ENCODE measurements around the gene TLCD1.
"Not testable (repeated sequence)": the region's sequence is repeated elsewhere in the genome, so short reads cannot be mapped to it uniquely, and the experiment has no call there.

TLCD1 gene

DNA sequence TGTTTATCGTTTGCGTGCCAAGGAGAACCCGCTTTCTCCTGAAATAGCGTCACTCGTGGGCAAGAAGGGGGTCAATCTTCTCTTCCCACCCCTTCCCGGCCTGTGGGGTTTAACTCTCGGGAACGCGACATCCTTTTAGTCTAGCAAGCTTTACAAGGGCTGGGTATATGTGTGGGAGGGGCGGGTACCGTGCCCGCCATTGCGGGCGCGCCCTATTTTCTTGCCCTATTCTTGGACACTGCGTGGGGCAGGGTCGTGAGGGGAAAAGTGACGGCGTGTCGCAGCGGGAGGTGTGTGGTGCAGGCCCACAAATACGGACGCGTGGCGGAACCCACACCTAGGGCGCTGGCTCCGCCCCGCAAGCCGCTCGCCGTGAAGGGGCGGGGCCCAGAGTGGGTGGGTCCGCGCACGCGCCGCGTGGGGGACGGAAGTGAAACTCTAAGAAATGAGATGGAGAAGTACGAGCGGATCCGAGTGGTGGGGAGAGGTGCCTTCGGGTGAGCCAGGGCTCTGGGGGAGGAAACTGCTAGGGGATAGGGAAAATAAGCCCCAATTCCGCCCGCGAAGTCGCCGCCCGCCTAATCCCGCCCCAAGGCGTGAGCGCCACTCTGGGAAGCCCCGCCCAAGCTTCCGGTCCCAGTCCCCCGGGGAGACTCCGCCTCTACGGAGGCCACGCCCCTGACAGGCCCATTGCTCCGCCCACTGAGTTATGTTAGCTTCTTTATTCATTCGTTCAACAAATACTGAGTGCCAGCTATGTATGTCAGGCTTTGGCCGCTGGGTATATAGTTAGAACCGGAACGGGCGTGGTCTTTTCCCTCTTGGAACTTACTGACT, 2.5 kb upstream of the TLCD1 start, which contains the start of gene NEK8:
Gene NEK8 (plus strand): TSS at position 425 of the 837 bp plus-strand sequence. CDS start 26 bp downstream, at position 451.
- DNase-seq (ENCODE audit: low read depth) = peak; percentile 88

- DNase-seq (ENCODE audit: low read depth) = peak; percentile 88
Observed at GRCh38 chr17:28726627-28727491, 826 bp upstream of the TLCD1 start.

DNA sequence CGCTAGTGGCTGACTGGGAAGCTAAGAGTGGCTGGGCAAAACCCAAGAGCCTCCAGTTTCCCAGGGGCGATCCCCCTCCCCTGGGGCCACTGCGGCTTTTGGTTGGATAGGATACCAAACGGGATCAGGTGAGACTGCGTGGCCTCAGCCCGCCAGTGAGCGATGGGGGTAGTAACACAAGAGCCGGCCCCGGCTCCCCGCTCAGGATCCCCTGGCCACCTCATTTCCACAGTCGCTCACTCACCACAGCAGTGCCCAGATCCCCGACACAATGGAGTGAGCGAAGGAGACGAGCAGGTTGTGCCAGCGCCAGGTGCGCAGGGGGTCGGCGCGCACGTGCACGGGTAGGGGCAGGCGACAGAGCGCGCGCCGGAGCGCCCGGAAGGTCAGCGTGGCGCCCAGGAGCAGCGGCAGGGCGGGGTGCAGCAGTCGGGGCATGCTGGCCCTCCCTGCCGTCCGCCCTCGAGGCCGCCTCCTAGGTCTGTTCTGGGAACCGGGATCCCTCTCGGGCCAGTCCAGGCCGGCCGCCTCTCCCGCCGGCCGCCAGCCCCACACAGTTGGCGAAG, 290 bp downstream of the TLCD1 start:
- DNase-seq (ENCODE audit: low read depth) = peak; percentile 89

DNA sequence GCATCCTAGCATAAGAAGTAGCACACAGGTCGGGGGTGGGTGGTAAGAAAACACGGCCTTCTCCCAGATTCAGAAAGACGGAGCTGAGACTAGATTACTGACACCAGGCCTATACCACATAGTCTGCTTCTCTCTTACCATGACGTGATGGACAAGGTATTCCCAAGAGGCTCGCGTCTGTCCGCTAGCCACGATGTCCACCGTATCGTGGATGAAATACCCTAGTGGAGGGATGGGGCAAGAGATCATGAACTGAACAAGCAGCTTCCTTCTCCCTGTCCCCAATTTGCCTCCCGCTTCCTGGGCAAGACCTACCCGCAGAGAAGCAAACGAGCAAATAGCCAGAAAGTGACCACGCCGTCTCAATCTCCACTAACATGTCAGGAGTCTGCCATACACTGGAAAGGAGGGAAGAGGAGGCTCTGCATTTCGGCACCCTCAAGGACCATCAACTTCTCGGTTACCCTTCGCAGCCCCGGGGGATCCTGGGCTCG, 820 bp downstream of the TLCD1 start:
- DNase-seq (ENCODE audit: low read depth) = peak; percentile 62

GRCh38 chr17:28724500-28725165, 1.4 kb downstream of the TLCD1 start:
- DNase-seq (ENCODE audit: low read depth) = no peak

GRCh38 chr17:28723836-28724499, 2.1 kb downstream of the TLCD1 start:
- DNase-seq (ENCODE audit: low read depth) = not testable (repeated sequence)

GRCh38 chr17:28723159-28723835, 2.7 kb downstream of the TLCD1 start:
- no peak for DNase-seq (ENCODE audit: low read depth)

DNA sequence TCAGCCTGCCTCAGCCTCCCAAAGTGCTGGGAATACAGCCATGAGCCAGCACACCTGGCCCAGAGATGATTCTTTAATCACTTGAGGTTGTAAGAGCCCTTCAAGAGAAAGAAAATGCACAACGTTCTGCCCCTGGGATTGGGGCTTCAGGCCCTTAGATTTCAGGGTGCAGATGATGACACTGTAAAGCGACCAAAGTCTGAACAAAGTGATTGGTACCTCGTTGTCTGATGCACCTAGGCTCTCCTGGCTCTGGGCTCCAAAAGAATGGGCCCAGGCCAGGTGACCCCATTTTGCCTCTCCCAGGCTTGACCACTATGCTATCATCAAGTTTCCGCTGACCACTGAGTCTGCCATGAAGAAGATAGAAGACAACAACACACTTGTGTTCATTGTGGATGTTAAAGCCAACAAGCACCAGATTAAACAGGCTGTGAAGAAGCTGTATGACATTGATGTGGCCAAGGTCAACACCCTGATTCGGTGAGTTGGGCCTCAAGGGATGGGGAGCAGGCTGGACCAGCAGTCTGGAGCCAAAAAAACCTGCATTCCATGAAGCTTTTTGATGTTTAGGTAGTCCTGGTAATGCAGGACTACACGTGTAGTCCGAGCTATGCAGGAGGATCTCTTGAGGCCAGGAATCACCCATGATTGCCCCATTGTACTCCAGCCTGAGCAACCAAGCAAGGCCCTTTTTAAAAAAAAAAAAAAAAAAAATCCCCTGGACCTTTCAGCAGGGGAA, 3.4 kb downstream of the TLCD1 start:
- no peak for DNase-seq (ENCODE audit: low read depth)

DNA sequence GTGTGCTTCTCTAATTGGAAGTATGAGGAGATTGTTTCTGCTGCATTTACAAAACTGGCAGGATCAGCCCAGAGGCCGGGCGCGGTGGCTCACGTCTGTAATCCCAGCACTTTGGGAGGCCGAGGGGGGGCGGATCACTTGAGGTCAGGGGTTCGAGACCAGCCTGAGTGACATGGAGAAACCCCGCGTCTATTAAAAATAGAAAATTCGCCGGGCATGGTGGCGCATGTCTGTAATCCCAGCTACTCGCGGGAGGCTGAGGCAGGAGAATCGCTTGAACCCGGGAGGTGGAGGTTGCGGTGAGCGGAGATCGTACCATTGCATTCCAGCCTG, 5.1 kb downstream of the TLCD1 start:
- DNase-seq (ENCODE audit: low read depth) = not testable (repeated sequence)

DNA sequence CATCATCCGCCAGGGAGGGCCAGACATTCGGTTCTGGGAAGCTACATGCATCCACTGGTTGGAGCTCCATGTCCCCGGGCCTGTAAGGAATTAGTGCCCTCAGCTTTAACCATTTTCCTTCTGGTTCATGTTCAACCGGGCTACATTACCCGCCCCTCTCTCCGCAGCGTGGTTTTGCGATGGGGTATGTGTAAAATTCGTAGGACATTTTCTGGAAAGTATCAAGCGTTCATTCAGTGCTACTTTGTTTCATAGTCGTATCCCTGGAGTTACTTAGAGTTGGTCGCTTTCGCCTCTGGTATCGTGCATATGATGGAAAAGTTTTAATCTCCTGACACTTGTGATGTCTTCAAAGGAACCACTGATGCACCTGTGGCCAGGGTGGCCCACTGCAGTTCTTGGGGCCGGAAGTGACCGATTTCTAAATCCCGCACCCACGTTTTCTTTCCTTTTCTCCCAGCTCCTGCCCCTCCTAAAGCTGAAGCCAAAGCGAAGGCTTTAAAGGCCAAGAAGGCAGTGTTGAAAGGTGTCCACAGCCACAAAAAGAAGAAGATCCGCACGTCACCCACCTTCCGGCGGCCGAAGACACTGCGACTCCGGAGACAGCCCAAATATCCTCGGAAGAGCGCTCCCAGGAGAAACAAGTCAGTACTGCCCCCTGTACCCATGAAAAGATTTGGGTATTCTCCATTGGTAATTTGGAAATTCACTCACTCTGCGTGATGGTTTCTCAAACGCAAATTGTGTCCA, 5.6 kb downstream of the TLCD1 start:
- no peak for DNase-seq (ENCODE audit: low read depth)

GRCh38 chr17:28719021-28719433, 7.0 kb downstream of the TLCD1 start:
- no peak for DNase-seq (ENCODE audit: low read depth)

DNA sequence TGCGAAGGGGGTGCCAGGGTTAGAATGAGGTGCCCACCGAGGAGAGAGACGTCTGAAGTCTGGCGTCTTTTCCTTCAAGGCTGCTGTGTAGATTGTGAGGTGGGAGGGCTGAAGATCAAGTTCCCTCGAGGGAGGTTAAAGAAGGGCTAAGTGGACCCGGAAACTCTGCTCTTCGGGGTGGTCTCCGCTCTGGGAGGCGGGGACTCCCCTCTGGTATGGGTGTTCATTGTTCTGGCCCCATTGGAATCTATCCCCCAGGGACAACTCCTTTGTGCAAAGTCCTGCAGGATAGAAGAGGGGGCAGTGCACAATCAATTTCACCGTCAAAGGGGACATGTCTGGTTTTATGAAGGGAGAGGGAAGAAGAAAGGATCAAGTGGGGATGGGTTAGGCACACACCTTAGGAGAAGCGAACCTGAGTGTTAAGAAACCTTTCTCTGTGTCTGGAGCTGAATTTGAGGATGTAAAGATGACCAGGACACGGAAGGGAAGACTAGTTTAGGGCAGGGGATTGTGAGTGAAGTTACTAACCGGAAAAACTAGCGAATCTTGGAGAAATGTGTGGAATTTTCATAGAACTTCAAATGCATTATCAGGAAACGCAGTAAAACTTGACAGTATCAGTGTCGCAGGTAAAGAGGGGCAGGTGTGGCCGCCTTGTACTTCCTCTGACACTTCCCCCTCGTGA, 7.6 kb downstream of the TLCD1 start:
- DNase-seq (ENCODE audit: low read depth) = no peak

- peak; percentile 89 for DNase-seq (ENCODE audit: low read depth)
Observed at GRCh38 chr17:28717578-28718332, 8.3 kb downstream of the TLCD1 start, which contains the start of gene RAB34. TSS of gene RAB34 (minus strand) at chr17:28717868. CDS start at chr17:28717266, 602 bp downstream.

DNA sequence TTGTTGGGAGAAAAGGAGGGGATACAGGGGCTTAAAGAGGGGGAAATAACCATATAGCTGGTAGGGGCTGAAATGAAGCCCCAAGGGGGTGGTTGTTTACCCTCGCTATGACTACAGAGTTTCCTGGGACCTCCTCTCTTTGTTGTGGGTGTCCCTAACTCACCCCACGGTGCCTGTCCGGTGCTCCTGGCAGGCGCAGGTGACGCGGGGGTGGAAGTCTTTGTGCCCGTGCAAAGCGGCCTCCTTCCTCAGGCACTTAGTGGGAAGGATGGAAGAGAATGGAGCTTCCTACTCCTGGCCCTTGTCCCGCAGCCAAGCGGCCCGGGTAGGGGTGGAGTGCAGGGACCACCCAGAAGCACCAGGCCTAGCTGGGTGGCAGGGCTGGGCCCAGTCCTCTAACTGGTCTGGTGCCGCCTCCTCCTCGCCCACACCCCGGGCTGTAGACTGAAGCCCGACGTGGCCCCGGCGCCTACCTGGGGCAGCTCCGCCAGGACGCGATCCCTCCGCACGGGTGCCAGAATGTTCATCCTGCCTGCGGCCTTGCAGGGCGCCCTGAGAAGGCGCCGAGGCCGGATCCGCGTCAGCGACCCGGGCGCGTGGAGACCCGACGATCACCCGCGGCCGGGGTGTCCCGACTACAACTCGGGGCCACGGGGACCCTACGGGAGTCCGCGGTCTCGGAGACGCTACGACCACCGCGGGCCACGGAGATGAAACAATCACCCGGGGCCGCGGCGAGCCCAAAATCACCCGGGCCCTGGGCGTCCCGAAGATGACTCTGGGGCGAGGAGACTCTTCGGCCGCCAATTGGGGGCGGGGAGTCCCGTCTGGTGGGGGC, 9.1 kb downstream of the TLCD1 start:
- peak; percentile 34 for DNase-seq (ENCODE audit: low read depth)

DNA sequence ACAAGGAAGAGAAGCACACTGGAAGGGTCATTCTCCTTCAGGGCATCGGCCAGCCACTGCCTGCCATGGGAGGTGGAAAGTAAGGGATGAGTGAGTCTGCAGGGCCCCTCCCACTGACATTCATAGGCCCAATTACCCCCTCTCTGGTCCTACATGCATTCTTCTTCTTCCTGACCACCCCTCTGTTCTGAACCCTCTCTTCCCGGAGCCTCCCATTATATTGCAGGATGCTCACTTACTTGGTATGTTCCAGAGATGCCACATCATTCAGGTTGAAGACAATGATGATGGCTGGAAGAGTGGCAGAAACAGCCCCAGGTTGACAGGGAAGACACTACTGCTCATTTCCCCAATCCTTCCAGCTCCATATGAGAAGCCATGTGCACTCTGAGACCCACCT, 10.8 kb downstream of the TLCD1 start:
- no peak for DNase-seq (ENCODE audit: low read depth)

- DNase-seq (ENCODE audit: low read depth) = no peak
Observed at GRCh38 chr17:28714281-28714680, 11.8 kb downstream of the TLCD1 start.
